HEK293 (cell line): ENCODE results near the gene TSPAN2.
A peak's percentile ranks its signal among the peaks of the same experiment; 100 is the strongest.

ENCODE experiments used
- CTCF ChIA-PET: fragments of 350-600 bp; formaldehyde crosslinking; extraction: SDS; loops from one replicate; lab custom pipeline; 2021; ENCODE audit warnings: antibody characterized with exemption; lab: Yijun Ruan, JAX
- POLR2A ChIA-PET: fragments of 300-600 bp; formaldehyde crosslinking; extraction: SDS; loops from one replicate; lab custom pipeline; 2020; ENCODE audit warnings: antibody characterized with exemption, inconsistent platforms; lab: Yijun Ruan, JAX
- H3K27ac ChIP-seq: fragments of 200-500 bp; sonication (Bioruptor generic); 2 replicates; pipeline ENCODE4 v1.5.1; 2014; ENCODE audit warnings: low read depth, low read length, control low read depth, inconsistent platforms; ENCODE audit errors: extremely low read depth
- H3K36me3 ChIP-seq, 2 experiments: fragments of 200-500 bp in 1 of 2; sonication (Bioruptor generic) in 1 of 2; 1 replicate in 1 of 2; 2 replicates in 1 of 2; pipeline ENCODE4 v1.5.1; 2014 to 2017; ENCODE audit warnings: inconsistent platforms in 2 of 2, low read length in 2 of 2; ENCODE audit not compliant: control insufficient read depth in 2 of 2, insufficient read depth in 1 of 2
- H3K4me1 ChIP-seq: fragments of 200-500 bp; sonication (Bioruptor generic); 2 replicates; pipeline ENCODE4 v1.5.1; 2014; ENCODE audit warnings: mild to moderate bottlenecking, low read length, inconsistent platforms; ENCODE audit not compliant: control insufficient read depth, insufficient read depth
- H3K4me3 ChIP-seq: 2 replicates; pipeline ENCODE4 v1.5.1; 2011; ENCODE audit warnings: low read depth, mild to moderate bottlenecking, control low read depth, low read length, moderate library complexity
- H3K9me3 ChIP-seq: fragments of 200-500 bp; sonication (Bioruptor generic); 2 replicates; pipeline ENCODE4 v1.5.1; 2014; ENCODE audit warnings: low read depth, low read length, inconsistent platforms; ENCODE audit not compliant: control insufficient read depth, insufficient read depth
- GLI2 ChIP-seq: fragments of 450-650 bp; formaldehyde crosslinking; IDR thresholded peaks from 2 replicates; pipeline ENCODE4; 2017; ENCODE audit warnings: missing biosample characterization, missing genetic modification characterization, low read depth, borderline replicate concordance
- HOXC10 ChIP-seq: sonication (generic); formaldehyde crosslinking; IDR thresholded peaks from 2 replicates; pipeline ENCODE4 v1.8.1; 2023; ENCODE audit warnings: mild to moderate bottlenecking, missing genetic modification reagents
- MYNN ChIP-seq: fragments of 450-650 bp; formaldehyde crosslinking; IDR thresholded peaks from 2 replicates; pipeline ENCODE4 v1.5.1; 2016; ENCODE audit warnings: missing biosample characterization, missing genetic modification characterization, borderline replicate concordance
- PRDM10 ChIP-seq: fragments of 450-650 bp; formaldehyde crosslinking; IDR thresholded peaks from 2 replicates; pipeline ENCODE4 v1.5.1; 2016; ENCODE audit warnings: missing biosample characterization, missing genetic modification characterization
- RBAK ChIP-seq: fragments of 450-650 bp; formaldehyde crosslinking; IDR thresholded peaks from 2 replicates; pipeline ENCODE4 v1.5.1; 2016; ENCODE audit warnings: missing biosample characterization, missing genetic modification characterization
- SALL2 ChIP-seq: fragments of 450-650 bp; formaldehyde crosslinking; IDR thresholded peaks from 2 replicates; pipeline ENCODE4 v1.5.0; 2017; ENCODE audit warnings: missing biosample characterization, mild to moderate bottlenecking, missing genetic modification characterization, borderline replicate concordance
- SETDB1 ChIP-seq: IDR thresholded peaks from one replicate; pipeline ENCODE4 v1.6.1; 2017; ENCODE audit warnings: mild to moderate bottlenecking, low read length, moderate library complexity, mixed read lengths; ENCODE audit not compliant: insufficient read length
- WT1 ChIP-seq: fragments of 450-650 bp; formaldehyde crosslinking; IDR thresholded peaks from 2 replicates; pipeline ENCODE4 v1.5.1; 2016; ENCODE audit warnings: missing biosample characterization, missing genetic modification characterization
- ZBTB11 ChIP-seq: fragments of 450-650 bp; formaldehyde crosslinking; conservative IDR thresholded peaks from 2 replicates; pipeline ENCODE4 v1.5.1; 2016; ENCODE audit warnings: low read depth, missing biosample characterization, missing genetic modification characterization
- ZBTB17 ChIP-seq: fragments of 450-650 bp; formaldehyde crosslinking; IDR thresholded peaks from 2 replicates; pipeline ENCODE4 v1.5.1; 2016; ENCODE audit warnings: missing biosample characterization, missing genetic modification characterization
- ZBTB20 ChIP-seq: fragments of 450-650 bp; formaldehyde crosslinking; IDR thresholded peaks from 2 replicates; pipeline ENCODE4 v1.5.1; 2016; ENCODE audit warnings: missing biosample characterization, missing genetic modification characterization
- ZFP69B ChIP-seq: fragments of 450-650 bp; formaldehyde crosslinking; IDR thresholded peaks from 2 replicates; pipeline ENCODE4 v1.5.1; 2016; ENCODE audit warnings: missing biosample characterization, missing genetic modification characterization
- ZNF202 ChIP-seq: fragments of 450-650 bp; formaldehyde crosslinking; IDR thresholded peaks from 2 replicates; pipeline ENCODE4 v1.5.1; 2016; ENCODE audit warnings: missing biosample characterization, missing genetic modification characterization, borderline replicate concordance
- ZNF221 ChIP-seq: fragments of 450-650 bp; formaldehyde crosslinking; IDR thresholded peaks from 2 replicates; pipeline ENCODE4 v1.5.1; 2017; ENCODE audit warnings: missing biosample characterization, missing genetic modification characterization, borderline replicate concordance
- ZNF292 ChIP-seq: fragments of 450-650 bp; formaldehyde crosslinking; IDR thresholded peaks from 2 replicates; pipeline ENCODE4 v1.5.1; 2016; ENCODE audit warnings: low read depth, missing biosample characterization, missing genetic modification characterization, borderline replicate concordance
- ZNF398 ChIP-seq: fragments of 450-650 bp; formaldehyde crosslinking; IDR thresholded peaks from 2 replicates; pipeline ENCODE4 v1.5.1; 2017; ENCODE audit warnings: missing biosample characterization, missing genetic modification characterization
- ZNF48 ChIP-seq: fragments of 450-650 bp; formaldehyde crosslinking; IDR thresholded peaks from 2 replicates; pipeline ENCODE4 v1.5.1; 2016; ENCODE audit warnings: missing biosample characterization, missing genetic modification characterization
- ZNF560 ChIP-seq: fragments of 450-650 bp; formaldehyde crosslinking; IDR thresholded peaks from 2 replicates; pipeline ENCODE4 v1.5.1; 2017; ENCODE audit warnings: missing biosample characterization, missing genetic modification characterization, borderline replicate concordance
- ZNF561 ChIP-seq: fragments of 450-650 bp; IDR thresholded peaks from 2 replicates; pipeline ENCODE4 v1.5.1; 2018; ENCODE audit warnings: missing biosample characterization, missing genetic modification characterization, borderline replicate concordance
- ZNF701 ChIP-seq: fragments of 450-650 bp; formaldehyde crosslinking; IDR thresholded peaks from 2 replicates; pipeline ENCODE4 v1.5.1; 2016; ENCODE audit warnings: missing biosample characterization, missing genetic modification characterization
- ZNF776 ChIP-seq: fragments of 450-650 bp; formaldehyde crosslinking; IDR thresholded peaks from 2 replicates; pipeline ENCODE4 v1.5.0; 2017; ENCODE audit warnings: missing biosample characterization, missing genetic modification characterization, borderline replicate concordance

TSPAN2 gene

GRCh38 chr1:115134231-115134630 lies 44.9 kb upstream of the TSPAN2 start:
- Histone ChIP-seq H3K36me3 (no peaks in the 10 kb centered on the region), H3K4me1 (peaks cover 3% of the 10 kb centered on the region), H3K4me3 (no peak overlapping the region), H3K27ac (no peak overlapping the region), H3K9me3 (no peaks in the 10 kb centered on the region)
- ChIA-PET CTCF (interaction anchor here (0.6 to 0.9 kb wide), 3 partner anchors 334 to 462 kb away, joined by 3 to 5 read pairs (median 4); no protein-coding TSS in a partner anchor), POLR2A (no interaction called here)
- TF ChIP-seq PRDM10, result no peak

GRCh38 chr1:115133440-115133839 lies 44.1 kb upstream of the TSPAN2 start:
- CTCF ChIA-PET, result interaction anchor here (0.6 to 1.7 kb wide), 4 partner anchors 8 to 462 kb away, joined by 3 to 8 read pairs (median 4); no protein-coding TSS in a partner anchor
- TF ChIP-seq SETDB1 (no peak), ZBTB20 (tag by site-specific recombination) (peak; percentile 17; the same call in 1 of the 2 replicates)

GRCh38 chr1:115130786-115131185 lies 41.5 kb upstream of the TSPAN2 start:
- TF ChIP-seq ZNF221 (tag by site-specific recombination) (no peak), ZNF398 (tag by site-specific recombination) (no peak), ZNF776 (no peak), ZNF560 (tag by site-specific recombination) (no peak), ZNF561 (tag by site-specific recombination) (no peak), HOXC10 (CRISPR knock-in tag) (no peak), RBAK (tag by site-specific recombination) (no peak), ZNF202 (tag by site-specific recombination) (no peak), ZNF701 (tag by site-specific recombination) (no peak), GLI2 (no peak), SALL2 (no peak), ZBTB11 (no peak), ZBTB17 (tag by site-specific recombination) (no peak), ZNF48 (no peak), ZNF292 (no peak), WT1 (tag by site-specific recombination) (no peak), ZFP69B (no peak), MYNN (tag by site-specific recombination) (no peak)
- no peaks in the 10 kb centered on the region for H3K9me3 ChIP-seq
- H3K27ac ChIP-seq, result no peak overlapping the region
- peaks cover 3% of the 10 kb centered on the region for H3K4me1 ChIP-seq
- no peaks in the 10 kb centered on the region for H3K36me3 ChIP-seq
- no peak overlapping the region for H3K4me3 ChIP-seq
- ChIA-PET CTCF (no interaction called here), POLR2A (no interaction called here)

More at GRCh38 chr1:115133440-115133839, 44.1 kb upstream of the TSPAN2 start:
- POLR2A ChIA-PET, result no interaction called here
- no peaks in the 10 kb centered on the region for H3K36me3 ChIP-seq
- no peaks in the 10 kb centered on the region for H3K9me3 ChIP-seq
- peak overlapping the region; percentile 24; the same call in 1 of the 2 replicates for H3K27ac ChIP-seq
- H3K4me3 ChIP-seq, result no peak overlapping the region
- H3K4me1 ChIP-seq, result peaks cover 3% of the 10 kb centered on the region
